Measurements from ENCODE around the gene CBFA2T2.
"Not testable (repeated sequence)": the region's sequence is repeated elsewhere in the genome, so short reads cannot be mapped to it uniquely, and the experiment has no call there.

CBFA2T2 gene

DNA sequence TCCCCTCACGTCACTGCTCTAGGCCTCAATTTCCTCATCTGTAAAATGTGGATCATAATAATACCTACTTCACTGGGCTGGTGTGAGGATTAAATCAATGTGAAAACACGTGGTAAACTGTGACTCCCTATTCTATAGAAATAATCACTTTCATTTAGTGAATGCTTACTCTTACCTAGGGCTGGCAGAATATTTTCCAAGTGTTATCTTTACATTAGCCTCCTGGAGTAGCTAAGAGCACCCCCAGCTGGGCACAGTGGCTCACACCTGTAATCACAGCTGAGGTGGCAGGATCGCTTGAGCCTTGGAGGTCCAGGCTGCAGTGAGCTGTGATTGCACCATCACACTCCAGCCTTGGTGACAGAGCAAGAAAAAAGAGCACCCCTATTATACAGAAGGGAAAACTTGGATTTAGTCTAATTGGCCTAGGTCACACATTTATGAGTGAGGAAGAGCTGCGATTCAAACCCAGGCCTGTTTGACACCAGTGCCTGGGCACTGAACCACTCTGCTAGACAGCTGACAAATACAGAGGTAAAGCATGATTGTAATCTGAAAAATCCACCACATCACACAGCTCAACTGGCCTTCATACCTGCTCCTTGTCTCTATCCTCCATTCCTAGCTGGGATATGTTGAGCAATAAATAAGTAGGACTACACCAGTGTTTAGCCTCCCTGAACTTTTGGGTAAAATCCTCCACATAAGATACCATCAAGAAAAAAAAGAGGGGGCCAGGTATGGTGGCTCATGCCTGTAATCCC lies 44.9 kb upstream of the CBFA2T2 start:
- H3K4me3 ChIP-seq (replicated peaks in 1 of 2; ENCODE audit: low read depth in 2 of 2, low read length in 2 of 2), result no peak overlapping the region
- TF ChIP-seq, protein P1, sequence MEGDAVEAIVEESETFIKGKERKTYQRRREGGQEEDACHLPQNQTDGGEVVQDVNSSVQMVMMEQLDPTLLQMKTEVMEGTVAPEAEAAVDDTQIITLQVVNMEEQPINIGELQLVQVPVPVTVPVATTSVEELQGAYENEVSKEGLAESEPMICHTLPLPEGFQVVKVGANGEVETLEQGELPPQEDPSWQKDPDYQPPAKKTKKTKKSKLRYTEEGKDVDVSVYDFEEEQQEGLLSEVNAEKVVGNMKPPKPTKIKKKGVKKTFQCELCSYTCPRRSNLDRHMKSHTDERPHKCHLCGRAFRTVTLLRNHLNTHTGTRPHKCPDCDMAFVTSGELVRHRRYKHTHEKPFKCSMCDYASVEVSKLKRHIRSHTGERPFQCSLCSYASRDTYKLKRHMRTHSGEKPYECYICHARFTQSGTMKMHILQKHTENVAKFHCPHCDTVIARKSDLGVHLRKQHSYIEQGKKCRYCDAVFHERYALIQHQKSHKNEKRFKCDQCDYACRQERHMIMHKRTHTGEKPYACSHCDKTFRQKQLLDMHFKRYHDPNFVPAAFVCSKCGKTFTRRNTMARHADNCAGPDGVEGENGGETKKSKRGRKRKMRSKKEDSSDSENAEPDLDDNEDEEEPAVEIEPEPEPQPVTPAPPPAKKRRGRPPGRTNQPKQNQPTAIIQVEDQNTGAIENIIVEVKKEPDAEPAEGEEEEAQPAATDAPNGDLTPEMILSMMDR (IDR thresholded peaks at IDR 0.05; ENCODE audit: low read depth, low read length), result no peak
- peak in 1 of 2 donors; percentile 25 for DNase-seq (ENCODE audit: low read depth in 2 of 2)

DNA sequence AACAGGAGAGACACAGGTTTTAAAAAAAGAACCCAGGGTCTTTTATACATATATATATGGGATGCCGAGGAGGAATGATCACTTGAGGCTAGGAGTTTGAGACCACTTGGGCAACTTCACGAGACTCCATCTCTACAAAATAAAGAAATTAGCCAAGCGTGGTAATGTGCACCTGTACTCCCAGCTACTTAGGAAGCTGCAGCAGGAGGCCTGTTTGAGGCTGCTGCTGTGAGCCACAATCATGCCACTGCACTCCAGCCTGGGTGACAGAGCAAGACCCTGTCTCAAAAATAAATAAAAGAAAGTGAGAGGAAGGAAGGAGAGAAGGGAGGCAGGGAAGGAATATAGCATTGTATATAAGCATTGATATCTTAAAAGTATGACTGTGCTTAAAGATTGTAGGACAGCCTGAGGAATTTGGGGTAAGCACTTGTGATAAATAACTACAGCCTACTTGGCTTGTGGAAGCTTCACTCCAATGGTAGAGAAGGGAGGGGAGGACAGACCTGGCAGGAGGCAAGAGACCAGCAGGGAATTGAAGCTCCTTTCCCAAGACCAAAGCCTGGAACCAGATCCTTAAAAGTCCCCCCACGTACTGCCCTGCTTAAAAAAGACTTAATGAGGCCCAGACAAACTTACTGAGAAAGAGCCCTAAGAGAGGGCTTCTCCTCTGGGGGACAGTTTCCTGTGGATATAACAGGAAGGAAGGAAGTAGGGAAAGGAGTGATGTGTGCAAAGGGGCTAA lies 43.8 kb upstream of the CBFA2T2 start:
- TF ChIP-seq, protein P1 (IDR thresholded peaks at IDR 0.05; ENCODE audit: low read depth, low read length), result no peak
- no peak overlapping the region for H3K4me3 ChIP-seq (replicated peaks in 1 of 2; ENCODE audit: low read depth in 2 of 2, low read length in 2 of 2)
- no peak for DNase-seq (ENCODE audit: low read depth in 2 of 2)

DNA sequence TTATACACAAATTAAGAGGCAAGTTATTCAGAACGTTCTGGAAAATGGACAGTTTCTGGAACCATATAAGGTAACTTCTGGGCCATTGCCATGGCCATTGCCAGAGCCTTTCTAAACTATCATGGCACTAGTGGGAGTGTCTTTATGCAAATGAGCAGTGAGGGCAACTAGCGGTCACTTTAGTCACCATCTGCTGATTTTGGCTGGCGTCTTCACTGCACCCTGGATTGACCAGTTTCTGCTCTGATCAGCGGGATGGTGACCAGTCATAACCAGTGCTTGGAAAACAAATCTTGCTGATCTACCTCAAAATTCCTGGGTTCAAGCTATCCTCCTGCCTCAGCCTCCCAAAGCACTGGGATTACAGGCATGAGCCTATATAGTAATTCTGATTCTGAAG lies 39.0 kb upstream of the CBFA2T2 start:
- TF ChIP-seq, protein P1 (IDR thresholded peaks at IDR 0.05; ENCODE audit: low read depth, low read length), result no peak
- H3K4me3 ChIP-seq (replicated peaks in 1 of 2; ENCODE audit: low read depth in 2 of 2, low read length in 2 of 2), result no peak overlapping the region
- peak; percentile 40 to 57 for DNase-seq (ENCODE audit: low read depth in 2 of 2)

DNA sequence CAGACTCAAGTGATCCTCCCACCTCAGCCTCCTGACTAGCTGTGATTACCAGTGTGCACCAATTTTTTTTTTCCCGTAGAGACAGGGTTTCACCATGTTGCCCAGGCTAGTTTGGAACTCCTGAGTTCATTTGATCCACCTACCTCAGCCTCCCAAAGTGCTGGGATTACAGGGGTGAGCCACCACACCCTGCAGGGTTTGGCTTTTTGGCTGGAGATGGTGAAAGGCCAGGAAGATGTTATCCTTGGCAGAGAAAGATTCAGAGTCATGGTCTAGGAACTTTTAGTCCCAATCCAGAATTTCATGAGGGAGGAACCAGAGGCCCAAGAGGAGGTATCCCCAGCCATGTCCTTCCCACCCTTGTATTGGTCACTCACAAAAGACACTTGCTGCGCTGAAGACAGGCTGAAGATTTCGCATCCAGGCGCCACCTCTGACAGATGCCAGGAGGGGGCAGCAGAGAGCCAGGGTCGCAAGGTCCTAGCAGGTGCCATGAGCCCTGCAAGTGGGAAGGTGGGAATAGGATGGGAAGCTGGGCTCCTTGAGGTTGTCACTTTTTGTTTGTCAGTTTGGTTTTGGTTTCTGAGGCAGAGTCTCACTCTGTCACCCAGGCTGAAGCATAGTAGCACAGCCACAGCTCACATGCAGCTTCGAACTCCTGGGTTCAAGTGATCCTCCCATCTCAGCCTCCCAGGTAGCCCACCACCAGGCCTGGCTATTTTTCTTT lies 32.8 kb upstream of the CBFA2T2 start:
- TF ChIP-seq, protein P1 (IDR thresholded peaks at IDR 0.05; ENCODE audit: low read depth, low read length), result peak; percentile 99
- H3K4me3 ChIP-seq (replicated peaks in 1 of 2; ENCODE audit: low read depth in 2 of 2, low read length in 2 of 2), result not testable (repeated sequence)
- peak; percentile 81 to 82 for DNase-seq (ENCODE audit: low read depth in 2 of 2)

DNA sequence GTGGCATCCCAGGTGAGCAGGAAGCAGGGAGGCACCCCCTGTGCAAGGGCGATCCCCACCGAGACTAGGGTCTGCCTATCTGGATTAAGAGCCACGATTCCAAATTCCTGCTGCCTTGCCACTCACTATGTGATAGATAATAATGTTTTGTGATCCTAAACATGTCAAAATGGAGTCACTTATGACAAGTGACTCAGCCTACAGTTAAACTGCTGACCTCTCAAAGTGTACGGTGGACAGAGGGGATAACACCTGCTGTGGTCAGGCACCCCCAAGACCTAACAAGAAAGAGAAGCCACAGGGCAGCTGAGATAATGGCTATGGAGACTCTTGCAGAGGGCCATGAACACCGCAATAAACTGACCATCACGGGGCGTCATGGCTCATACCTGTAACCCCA lies 30.3 kb upstream of the CBFA2T2 start:
- TF ChIP-seq, protein P1 (IDR thresholded peaks at IDR 0.05; ENCODE audit: low read depth, low read length), result no peak
- no peak overlapping the region for H3K4me3 ChIP-seq (replicated peaks in 1 of 2; ENCODE audit: low read depth in 2 of 2, low read length in 2 of 2)
- no peak for DNase-seq (ENCODE audit: low read depth in 2 of 2)

DNA sequence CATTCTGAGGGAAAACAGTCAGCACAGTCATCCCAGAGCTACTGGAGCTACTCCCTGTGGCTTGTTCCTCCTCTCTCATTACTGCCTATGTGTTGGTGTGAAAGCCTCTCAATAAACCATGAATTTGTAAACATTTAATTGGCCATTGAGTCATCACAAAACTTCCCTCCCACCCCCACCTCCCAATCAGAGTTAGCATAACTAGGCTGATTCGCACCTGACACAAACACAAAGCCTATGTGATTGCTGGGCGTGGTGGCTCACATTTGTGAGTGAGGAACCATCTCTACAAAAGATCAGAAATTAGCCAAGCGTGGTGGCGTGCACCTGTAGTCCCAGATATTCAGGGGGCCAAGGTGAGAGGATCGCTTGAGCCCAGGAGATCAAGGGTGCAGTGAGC lies 29.2 kb upstream of the CBFA2T2 start:
- TF ChIP-seq, protein P1 (IDR thresholded peaks at IDR 0.05; ENCODE audit: low read depth, low read length), result no peak
- DNase-seq (ENCODE audit: low read depth in 2 of 2), result no peak
- H3K4me3 ChIP-seq (replicated peaks in 1 of 2; ENCODE audit: low read depth in 2 of 2, low read length in 2 of 2), result no peak overlapping the region
